ENCODE data around the gene HSBP1.

GRCh38 chr16:83835586-83836566, 28.1 kb downstream of the HSBP1 start:
- TF ChIP-seq CTCF (conservative IDR thresholded peaks at IDR 0.05 in 1 of 2, IDR thresholded peaks at IDR 0.05 in 1 of 2; ENCODE audit: low read depth in 1 of 2, low read length in 2 of 2), result no peak
- TF ChIP-seq EZH2 (IDR thresholded peaks at IDR 0.05; ENCODE audit: low read length, missing control alignments), result no peak

Measured in fibroblast of lung (primary cell).